HG02588 (cell line): ENCODE results near the gene SLC44A4.
"Not testable (repeated sequence)": the region's sequence is repeated elsewhere in the genome, so short reads cannot be mapped to it uniquely, and the experiment has no call there.

Experiments
- ATAC-seq: cut with Tn5 transposase; IDR thresholded peaks from one replicate; pipeline ENCODE4 v1.9.1; 2021; ENCODE audit warnings: mild to moderate bottlenecking, moderate library complexity; ENCODE audit not compliant: unreplicated experiment

SLC44A4 gene

DNA sequence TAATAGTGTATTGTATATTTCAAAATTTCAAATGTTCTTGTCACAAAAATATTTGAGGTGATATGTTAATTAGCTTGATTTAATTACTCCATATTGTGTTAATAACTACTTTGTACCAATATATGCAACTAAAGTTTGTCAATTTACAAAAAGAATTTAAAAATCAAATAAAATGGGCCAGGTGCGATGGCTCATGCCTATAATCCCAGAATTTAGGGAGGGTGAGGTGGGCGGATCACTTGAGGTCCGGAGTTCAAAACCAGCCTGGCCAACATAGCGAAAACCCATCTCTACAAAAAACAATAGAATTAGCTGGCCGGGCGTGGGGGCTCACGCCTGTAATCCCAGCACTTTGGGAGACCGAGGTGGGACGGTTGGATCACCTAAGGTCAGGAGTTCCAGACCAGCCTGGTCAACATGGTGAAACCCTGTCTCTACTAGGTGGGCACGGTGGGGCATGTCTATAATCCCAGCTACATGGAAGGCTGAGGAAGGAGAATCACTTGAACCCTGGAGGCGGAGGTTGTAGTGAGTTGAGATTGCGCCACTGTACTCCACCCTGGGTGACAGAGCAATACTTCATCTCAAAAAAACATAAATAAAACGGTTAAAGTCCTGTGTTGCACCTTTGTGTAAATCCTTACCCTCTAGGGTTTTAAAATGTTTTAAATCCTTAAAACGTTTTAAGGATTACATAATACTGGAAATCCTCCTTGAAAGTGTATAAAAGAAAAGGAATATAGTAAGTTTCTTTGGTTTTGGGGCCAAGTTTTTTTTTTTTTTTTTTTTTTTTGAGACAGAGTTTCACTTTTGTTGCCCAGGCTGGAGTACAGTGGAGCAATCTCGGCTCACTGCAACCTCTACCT lies 47.2 kb downstream of the SLC44A4 start:
- no peak for ATAC-seq

DNA sequence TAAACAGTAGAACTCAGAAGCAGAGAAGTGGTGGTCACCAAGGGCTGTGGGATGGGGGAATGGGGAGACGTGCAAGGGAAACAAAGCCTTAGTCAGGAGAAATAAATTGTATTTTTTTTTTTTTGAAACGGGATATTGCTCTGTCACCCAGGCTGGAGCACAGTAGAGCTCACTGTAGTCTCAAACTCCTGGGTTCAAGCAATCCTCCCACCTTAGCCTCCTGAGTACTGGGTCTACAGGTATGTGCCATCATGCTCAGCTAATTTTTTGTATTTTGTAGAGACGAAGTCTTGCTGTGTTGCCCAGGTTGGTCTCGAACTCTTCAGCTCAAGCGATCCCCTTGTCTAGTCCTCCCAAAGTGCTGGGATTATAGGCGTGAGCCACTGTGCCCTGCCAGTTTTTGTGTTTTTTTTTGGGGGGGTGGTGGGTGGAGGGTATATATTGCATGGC lies 47.9 kb downstream of the SLC44A4 start:
- ATAC-seq = no peak

DNA sequence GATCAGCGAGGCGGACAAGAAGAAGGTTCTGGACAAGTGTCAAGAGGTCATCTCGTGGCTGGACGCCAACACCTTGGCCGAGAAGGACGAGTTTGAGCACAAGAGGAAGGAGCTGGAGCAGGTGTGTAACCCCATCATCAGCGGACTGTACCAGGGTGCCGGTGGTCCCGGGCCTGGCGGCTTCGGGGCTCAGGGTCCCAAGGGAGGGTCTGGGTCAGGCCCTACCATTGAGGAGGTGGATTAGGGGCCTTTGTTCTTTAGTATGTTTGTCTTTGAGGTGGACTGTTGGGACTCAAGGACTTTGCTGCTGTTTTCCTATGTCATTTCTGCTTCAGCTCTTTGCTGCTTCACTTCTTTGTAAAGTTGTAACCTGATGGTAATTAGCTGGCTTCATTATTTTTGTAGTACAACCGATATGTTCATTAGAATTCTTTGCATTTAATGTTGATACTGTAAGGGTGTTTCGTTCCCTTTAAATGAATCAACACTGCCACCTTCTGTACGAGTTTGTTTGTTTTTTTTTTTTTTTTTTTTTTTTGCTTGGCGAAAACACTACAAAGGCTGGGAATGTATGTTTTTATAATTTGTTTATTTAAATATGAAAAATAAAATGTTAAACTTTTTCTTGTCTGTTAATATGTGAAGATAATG lies 49.0 kb downstream of the SLC44A4 start:
- ATAC-seq = no peak

GRCh38 chr6:31827286-31828079 lies 51.3 kb downstream of the SLC44A4 start, which contains the start of gene HSPA1B:
Gene HSPA1B (plus strand): TSS chr6:31827738. CDS start chr6:31827951, 213 bp downstream.
- ATAC-seq = peak; percentile 66

- ATAC-seq = no peak
These were observed 52.0 kb downstream of the SLC44A4 start for GRCh38 chr6:31826793-31827285.

- ATAC-seq = no peak
These were observed 53.2 kb downstream of the SLC44A4 start for GRCh38 chr6:31825553-31825952.

DNA sequence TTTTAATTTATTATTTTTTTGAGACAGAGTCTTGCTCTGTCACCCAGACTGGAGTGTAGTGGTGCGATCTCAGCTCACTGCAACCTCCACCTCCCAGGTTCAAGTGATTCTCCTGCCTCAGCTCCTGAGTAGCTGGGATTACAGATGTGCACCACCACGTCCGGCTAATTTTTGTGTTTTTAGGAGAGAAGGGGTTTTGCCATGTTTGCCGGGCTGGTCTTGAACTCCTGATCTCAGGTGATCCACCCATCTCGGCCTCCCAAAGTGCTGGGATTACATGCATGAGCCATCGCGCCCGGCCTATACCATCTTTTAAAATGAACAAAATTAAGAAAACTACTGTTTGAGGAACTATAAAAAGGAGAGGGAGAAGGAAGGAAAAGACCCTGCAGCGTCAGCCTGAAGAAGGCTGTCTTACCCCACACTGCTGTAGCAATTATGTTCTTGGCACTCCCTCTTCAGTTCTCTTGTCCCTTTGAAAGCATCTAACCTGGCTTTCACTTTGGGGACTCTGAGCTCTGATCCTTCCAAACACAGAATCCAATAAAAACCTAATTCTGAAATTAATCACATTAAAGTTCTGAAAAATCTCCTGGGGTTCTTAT lies 55.1 kb downstream of the SLC44A4 start:
- ATAC-seq = not testable (repeated sequence)

DNA sequence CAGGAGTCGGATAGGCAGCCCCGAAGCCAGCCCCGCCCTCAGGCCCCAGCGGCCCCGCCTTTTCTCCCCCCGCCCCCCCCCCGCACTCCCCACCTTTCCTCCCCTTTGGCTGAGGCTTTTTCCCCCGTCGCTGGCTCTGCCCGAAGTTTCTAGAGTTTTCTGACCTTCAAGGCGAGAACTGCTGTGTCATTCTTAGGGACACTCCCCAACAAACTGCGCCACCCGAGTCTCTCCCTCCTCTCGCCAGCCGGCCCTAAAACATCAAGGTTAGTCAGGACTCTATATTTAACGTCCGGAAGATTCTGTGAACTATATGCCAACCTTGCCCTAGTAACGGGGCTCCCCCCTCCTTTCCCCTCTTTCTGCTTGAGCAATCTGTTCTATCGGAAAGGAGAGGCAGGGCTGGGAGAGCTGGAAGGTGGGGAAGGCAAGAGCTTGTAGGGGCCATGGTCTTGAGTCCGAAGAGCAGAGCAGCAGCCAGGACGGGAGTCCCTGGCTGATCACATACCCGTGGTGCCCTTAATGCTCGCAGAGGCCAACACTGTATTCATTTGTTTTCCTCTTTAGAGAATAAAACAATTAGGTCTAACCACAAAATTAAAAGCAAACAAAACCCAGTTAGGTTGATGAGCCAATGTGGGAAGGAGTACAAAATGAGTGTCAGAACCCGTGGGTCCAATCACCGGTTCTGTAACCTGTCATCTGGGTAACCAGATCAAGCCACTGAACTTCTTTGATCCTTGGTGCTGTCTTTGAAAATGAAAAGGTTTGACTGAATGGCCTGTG lies 56.6 kb downstream of the SLC44A4 start:
- peak; percentile 43 for ATAC-seq

DNA sequence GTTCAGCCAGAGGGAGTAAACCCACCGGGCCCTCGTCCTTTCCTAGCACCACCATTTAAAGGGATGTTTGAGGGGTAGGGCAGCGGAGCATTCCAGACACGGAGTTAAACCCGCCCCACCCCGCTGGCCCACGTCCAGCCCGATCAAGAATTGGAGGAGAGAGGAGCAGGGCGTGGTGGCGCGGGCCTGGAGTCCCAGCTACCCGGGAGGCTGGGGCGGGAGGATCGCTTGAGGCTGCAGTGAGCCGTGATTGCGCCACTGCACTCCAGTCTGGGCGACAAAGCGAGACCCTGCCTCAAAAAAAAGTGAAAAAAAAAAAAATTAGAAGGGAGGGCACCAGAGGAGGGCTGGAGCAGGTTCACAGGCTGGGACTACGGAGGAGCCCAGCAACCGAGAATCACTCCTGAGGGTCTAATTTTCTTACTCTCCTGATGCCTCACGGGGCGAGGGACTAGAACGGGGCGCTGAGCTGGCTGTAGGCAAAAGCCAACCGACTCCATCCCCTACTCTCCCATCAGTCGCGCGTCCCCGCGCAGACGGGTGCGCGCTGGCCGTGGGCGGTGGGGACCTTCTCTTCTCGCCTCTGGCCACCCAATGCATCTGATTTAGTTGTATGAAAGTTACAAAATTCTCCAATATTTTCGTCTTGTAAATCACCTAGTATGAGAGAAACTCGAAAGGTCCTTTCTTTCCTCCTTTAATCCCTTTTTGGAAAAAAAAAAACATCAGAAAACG lies 57.3 kb downstream of the SLC44A4 start:
- ATAC-seq = peak; percentile 31

DNA sequence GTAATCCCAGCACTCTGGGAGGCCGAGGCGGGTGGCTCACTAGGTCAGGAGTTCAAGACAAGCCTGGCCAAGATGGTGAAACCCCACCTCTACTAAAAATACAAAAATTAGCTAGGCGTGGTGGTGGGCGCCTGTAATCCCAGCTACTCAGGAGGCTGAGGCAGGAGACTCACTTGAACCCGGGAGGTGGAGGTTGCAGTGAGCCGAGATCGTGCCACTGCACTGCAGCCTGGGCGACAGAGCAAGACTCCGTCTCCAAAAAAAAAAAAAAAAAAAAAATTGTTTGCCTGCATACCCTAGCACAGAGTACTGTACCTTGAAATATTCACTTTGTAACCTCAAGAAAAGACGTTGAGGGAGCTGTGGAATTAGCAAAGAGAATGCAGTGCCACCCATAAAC lies 58.4 kb downstream of the SLC44A4 start:
- ATAC-seq = not testable (repeated sequence)

DNA sequence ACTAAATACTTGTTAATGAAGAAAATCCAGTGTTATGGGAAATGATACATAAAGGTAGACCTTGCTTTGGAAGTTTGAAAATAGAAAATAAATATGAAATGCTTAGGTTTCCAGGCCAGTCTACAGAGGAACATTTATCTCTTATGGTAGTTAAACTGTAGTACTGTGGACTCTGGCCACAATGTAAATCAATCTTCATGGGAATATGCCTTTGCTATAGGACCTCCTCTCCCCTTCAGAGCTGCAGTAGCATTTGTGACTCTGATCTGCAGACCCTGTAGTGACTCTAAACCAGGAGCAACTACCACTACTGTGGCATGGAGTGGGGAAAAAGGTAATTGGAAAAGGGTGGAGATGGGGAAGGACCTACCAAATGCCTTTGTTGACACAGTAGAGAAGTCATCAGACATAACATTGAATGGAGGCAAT lies 58.9 kb downstream of the SLC44A4 start:
- no peak for ATAC-seq

- not testable (repeated sequence) for ATAC-seq
These were observed 60.8 kb downstream of the SLC44A4 start for GRCh38 chr6:31817929-31818511.

DNA sequence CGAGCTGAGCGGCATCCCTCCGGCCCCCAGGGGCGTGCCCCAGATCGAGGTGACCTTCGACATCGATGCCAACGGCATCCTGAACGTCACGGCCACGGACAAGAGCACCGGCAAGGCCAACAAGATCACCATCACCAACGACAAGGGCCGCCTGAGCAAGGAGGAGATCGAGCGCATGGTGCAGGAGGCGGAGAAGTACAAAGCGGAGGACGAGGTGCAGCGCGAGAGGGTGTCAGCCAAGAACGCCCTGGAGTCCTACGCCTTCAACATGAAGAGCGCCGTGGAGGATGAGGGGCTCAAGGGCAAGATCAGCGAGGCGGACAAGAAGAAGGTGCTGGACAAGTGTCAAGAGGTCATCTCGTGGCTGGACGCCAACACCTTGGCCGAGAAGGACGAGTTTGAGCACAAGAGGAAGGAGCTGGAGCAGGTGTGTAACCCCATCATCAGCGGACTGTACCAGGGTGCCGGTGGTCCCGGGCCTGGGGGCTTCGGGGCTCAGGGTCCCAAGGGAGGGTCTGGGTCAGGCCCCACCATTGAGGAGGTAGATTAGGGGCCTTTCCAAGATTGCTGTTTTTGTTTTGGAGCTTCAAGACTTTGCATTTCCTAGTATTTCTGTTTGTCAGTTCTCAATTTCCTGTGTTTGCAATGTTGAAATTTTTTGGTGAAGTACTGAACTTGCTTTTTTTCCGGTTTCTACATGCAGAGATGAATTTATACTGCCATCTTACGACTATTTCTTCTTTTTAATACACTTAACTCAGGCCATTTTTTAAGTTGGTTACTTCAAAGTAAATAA lies 61.5 kb downstream of the SLC44A4 start:
- ATAC-seq = not testable (repeated sequence)

GRCh38 chr6:31815025-31815838 lies 63.6 kb downstream of the SLC44A4 start, which contains the start of the genes HSPA1A and HSPA1L:
Gene HSPA1A (plus strand): TSS chr6:31815543. CDS start chr6:31815757, 214 bp downstream.
Gene HSPA1L (minus strand): TSS chr6:31815283. CDS start chr6:31811972, 3,311 bp downstream.
- ATAC-seq = peak; percentile 35

- no peak for ATAC-seq
These were observed 64.1 kb downstream of the SLC44A4 start for GRCh38 chr6:31814677-31815024.

- ATAC-seq = no peak
These were observed 65.3 kb downstream of the SLC44A4 start for GRCh38 chr6:31813465-31813849.
